Astrocyte of the cerebellum (primary cell): ENCODE measurements around the gene ADRB2.
A peak's percentile ranks its signal among the peaks of the same experiment; 100 is the strongest.

ENCODE experiments used
- DNase-seq: peaks from one replicate; pipeline ENCODE4 v3.0.0-alpha.2; 2011; ENCODE audit warnings: low read depth
- H3K4me3 ChIP-seq: 2 replicates; pipeline ENCODE4 v1.5.1; 2011; ENCODE audit warnings: mild to moderate bottlenecking, low read depth, low read length, moderate library complexity
- CTCF ChIP-seq: IDR thresholded peaks from 2 replicates; pipeline ENCODE4 v1.5.1; 2012; ENCODE audit warnings: low read length, low read depth, moderate library complexity, mild to moderate bottlenecking; ENCODE audit errors: missing control alignments
- in situ Hi-C: cut with HindIII; loops from 2 replicates; pipeline ENCODE4 v1.10.0; 2017; ENCODE audit warnings: low sequenced_read_pairs

ADRB2 gene

GRCh38 chr5:148826053-148826738, at the start of gene ADRB2:
ADRB2 (plus strand) TSS chr5:148826611; CDS start chr5:148826832, 221 bp downstream.
- peak within 1 kb of the TSS; percentile 54 for H3K4me3 ChIP-seq
- TF ChIP-seq CTCF: no peak
- peak; percentile 62 for DNase-seq
- in situ Hi-C loops: no loop called here

- DNase-seq: peak; percentile 47
- in situ Hi-C loops: no loop called here
- no peak for TF ChIP-seq CTCF
These were observed 49.6 kb upstream of the ADRB2 start for GRCh38 chr5:148776780-148777179.

GRCh38 chr5:148778882-148779281, 47.5 kb upstream of the ADRB2 start:
- H3K4me3 ChIP-seq: no peak overlapping the region
- in situ Hi-C loops: no loop called here
- DNase-seq: no peak
- TF ChIP-seq CTCF: no peak

More at GRCh38 chr5:148776780-148777179, 49.6 kb upstream of the ADRB2 start:
- no peak overlapping the region for H3K4me3 ChIP-seq

- in situ Hi-C loops: no loop called here
- H3K4me3 ChIP-seq: no peak overlapping the region
- DNase-seq: no peak
- TF ChIP-seq CTCF: no peak
These were observed 45.7 kb upstream of the ADRB2 start for GRCh38 chr5:148780711-148781110.

- in situ Hi-C loops: no loop called here
- no peak for TF ChIP-seq CTCF
- H3K4me3 ChIP-seq: no peak overlapping the region
- DNase-seq: no peak
These were observed 44.6 kb upstream of the ADRB2 start for GRCh38 chr5:148781766-148782165.

GRCh38 chr5:148785223-148785622, 41.2 kb upstream of the ADRB2 start:
- no peak for DNase-seq
- no peak overlapping the region for H3K4me3 ChIP-seq
- no peak for TF ChIP-seq CTCF
- in situ Hi-C loops: no loop called here
